IPS-NIHi11 (cell line): ENCODE data around the gene CDKN2B-AS1.

Experiments used
- DNase-seq: peaks from one replicate; pipeline ENCODE4 v3.0.0; 2012; ENCODE audit warnings: mixed read lengths, low spot score

CDKN2B-AS1 gene

GRCh38 chr9:22117511-22118384 is 123.2 kb downstream of the CDKN2B-AS1 start:
- DNase-seq = peak; percentile 13

GRCh38 chr9:22118810-22119521 is 124.4 kb downstream of the CDKN2B-AS1 start:
- no peak for DNase-seq

GRCh38 chr9:22119522-22120158 is 125.0 kb downstream of the CDKN2B-AS1 start:
- DNase-seq = peak; percentile 23

GRCh38 chr9:22120159-22120549 is 125.6 kb downstream of the CDKN2B-AS1 start:
- no peak for DNase-seq

- DNase-seq = no peak
Observed at GRCh38 chr9:22120595-22120994, 126.0 kb downstream of the CDKN2B-AS1 start.

GRCh38 chr9:22124263-22125011 is 129.8 kb downstream of the CDKN2B-AS1 start:
- no peak for DNase-seq

- DNase-seq = no peak
Observed at GRCh38 chr9:22129133-22129532, 134.5 kb downstream of the CDKN2B-AS1 start.

GRCh38 chr9:22129633-22130032 is 135.0 kb downstream of the CDKN2B-AS1 start:
- no peak for DNase-seq

GRCh38 chr9:22131817-22132216 is 137.2 kb downstream of the CDKN2B-AS1 start:
- DNase-seq = no peak

- no peak for DNase-seq
Observed at GRCh38 chr9:22134390-22134789, 139.8 kb downstream of the CDKN2B-AS1 start.

GRCh38 chr9:22136461-22137096 is 142.0 kb downstream of the CDKN2B-AS1 start:
- no peak for DNase-seq

GRCh38 chr9:22138956-22139660 is 144.5 kb downstream of the CDKN2B-AS1 start:
- no peak for DNase-seq

GRCh38 chr9:22141908-22142307 is 147.3 kb downstream of the CDKN2B-AS1 start:
- no peak for DNase-seq

GRCh38 chr9:22142671-22143070 is 148.1 kb downstream of the CDKN2B-AS1 start:
- DNase-seq = no peak

GRCh38 chr9:22143799-22144625 is 149.4 kb downstream of the CDKN2B-AS1 start:
- no peak for DNase-seq

GRCh38 chr9:22146604-22147003 is 152.0 kb downstream of the CDKN2B-AS1 start:
- no peak for DNase-seq

GRCh38 chr9:22147813-22148527 is 153.4 kb downstream of the CDKN2B-AS1 start:
- no peak for DNase-seq

GRCh38 chr9:22148528-22148875 is 153.9 kb downstream of the CDKN2B-AS1 start:
- DNase-seq = no peak

GRCh38 chr9:22148876-22149637 is 154.5 kb downstream of the CDKN2B-AS1 start:
- DNase-seq = no peak
